ENCODE data around the gene GNAO1. TPM values are rescaled to one million over a fixed set of nuclear protein-coding genes. Genes with fewer than 3 reads are reported as not detected.

GNAO1 gene
- total RNA-seq, 1 experiment from 2014 or later: not detected

- intact Hi-C loops (cut with micrococcal nuclease; ENCODE audit: unreplicated experiment): no loop called here
- Histone ChIP-seq H3K4me1 (ENCODE audit: insufficient read depth, low read length, poor library complexity, severe bottlenecking) (no peaks in the 10 kb centered on the region), H3K36me3 (ENCODE audit: insufficient read depth, low read length, poor library complexity, severe bottlenecking) (no peaks in the 10 kb centered on the region), H3K27ac (ENCODE audit: low read depth, low read length, poor library complexity, severe bottlenecking) (no peak overlapping the region), H3K9me3 (ENCODE audit: low read depth, low read length, poor library complexity, severe bottlenecking) (no peaks in the 10 kb centered on the region), H3K27me3 (replicated peaks; ENCODE audit: insufficient read depth, low read depth, low read length, poor library complexity) (no peaks in the 10 kb centered on the region), H3K4me3 (ENCODE audit: low read depth, low read length, poor library complexity, severe bottlenecking) (no peak overlapping the region)
- no peak for TF ChIP-seq EZH2 (IDR thresholded peaks at IDR 0.05; ENCODE audit: borderline replicate concordance, low read depth, low read length, poor library complexity, severe bottlenecking)
- no peak for TF ChIP-seq CTCF (conservative IDR thresholded peaks at IDR 0.05; ENCODE audit: low read depth, low read length)
- no TSS peak for BruUV-seq (replicated peaks)
- ChIA-PET CTCF (no interaction called here), POLR2A (ENCODE audit: low non-redundant PET) (no interaction called here)
- DNase-seq (ENCODE audit: low spot score): no peak
Measured at GRCh38 chr16:56295059-56295665, 103.9 kb downstream of the GNAO1 start.

- ChIA-PET POLR2A (ENCODE audit: low non-redundant PET) (no interaction called here), CTCF (no interaction called here)
- no peak for DNase-seq (ENCODE audit: low spot score)
- Histone ChIP-seq H3K36me3 (ENCODE audit: insufficient read depth, low read length, poor library complexity, severe bottlenecking) (no peaks in the 10 kb centered on the region), H3K27ac (ENCODE audit: low read depth, low read length, poor library complexity, severe bottlenecking) (no peak overlapping the region), H3K9me3 (ENCODE audit: low read depth, low read length, poor library complexity, severe bottlenecking) (no peaks in the 10 kb centered on the region), H3K4me3 (ENCODE audit: low read depth, low read length, poor library complexity, severe bottlenecking) (no peak overlapping the region), H3K4me1 (ENCODE audit: insufficient read depth, low read length, poor library complexity, severe bottlenecking) (no peaks in the 10 kb centered on the region), H3K27me3 (replicated peaks; ENCODE audit: insufficient read depth, low read depth, low read length, poor library complexity) (no peaks in the 10 kb centered on the region)
- intact Hi-C loops (cut with micrococcal nuclease; ENCODE audit: unreplicated experiment): no loop called here
- no TSS peak for BruUV-seq (replicated peaks)
- no peak for TF ChIP-seq CTCF (conservative IDR thresholded peaks at IDR 0.05; ENCODE audit: low read depth, low read length)
- no peak for TF ChIP-seq EZH2 (IDR thresholded peaks at IDR 0.05; ENCODE audit: borderline replicate concordance, low read depth, low read length, poor library complexity, severe bottlenecking)
Measured at GRCh38 chr16:56295739-56296527, 104.6 kb downstream of the GNAO1 start.

- Histone ChIP-seq H3K36me3 (ENCODE audit: insufficient read depth, low read length, poor library complexity, severe bottlenecking) (no peaks in the 10 kb centered on the region), H3K4me1 (ENCODE audit: insufficient read depth, low read length, poor library complexity, severe bottlenecking) (no peaks in the 10 kb centered on the region), H3K9me3 (ENCODE audit: low read depth, low read length, poor library complexity, severe bottlenecking) (no peaks in the 10 kb centered on the region), H3K4me3 (ENCODE audit: low read depth, low read length, poor library complexity, severe bottlenecking) (no peak overlapping the region), H3K27ac (ENCODE audit: low read depth, low read length, poor library complexity, severe bottlenecking) (no peak overlapping the region), H3K27me3 (replicated peaks; ENCODE audit: insufficient read depth, low read depth, low read length, poor library complexity) (no peaks in the 10 kb centered on the region)
- CTCF ChIA-PET: no interaction called here
- no TSS peak for BruUV-seq (replicated peaks)
- DNase-seq (ENCODE audit: low spot score): no peak
- intact Hi-C loops (cut with micrococcal nuclease; ENCODE audit: unreplicated experiment): no loop called here
- POLR2A ChIA-PET (ENCODE audit: low non-redundant PET): no interaction called here
- TF ChIP-seq EZH2 (IDR thresholded peaks at IDR 0.05; ENCODE audit: borderline replicate concordance, low read depth, low read length, poor library complexity, severe bottlenecking) (no peak), CTCF (conservative IDR thresholded peaks at IDR 0.05; ENCODE audit: low read depth, low read length) (no peak)
Measured at GRCh38 chr16:56297684-56298083, 106.4 kb downstream of the GNAO1 start.
